ENCODE data around the gene LRCH1. TPM values are rescaled to one million over a fixed set of nuclear protein-coding genes. Genes with fewer than 3 reads are reported as not detected.

LRCH1 gene
- total and polyA plus RNA-seq, 2 of the 4 experiments (the other 2 are of a cell fraction), result 7.0 to 8.8 TPM

DNA sequence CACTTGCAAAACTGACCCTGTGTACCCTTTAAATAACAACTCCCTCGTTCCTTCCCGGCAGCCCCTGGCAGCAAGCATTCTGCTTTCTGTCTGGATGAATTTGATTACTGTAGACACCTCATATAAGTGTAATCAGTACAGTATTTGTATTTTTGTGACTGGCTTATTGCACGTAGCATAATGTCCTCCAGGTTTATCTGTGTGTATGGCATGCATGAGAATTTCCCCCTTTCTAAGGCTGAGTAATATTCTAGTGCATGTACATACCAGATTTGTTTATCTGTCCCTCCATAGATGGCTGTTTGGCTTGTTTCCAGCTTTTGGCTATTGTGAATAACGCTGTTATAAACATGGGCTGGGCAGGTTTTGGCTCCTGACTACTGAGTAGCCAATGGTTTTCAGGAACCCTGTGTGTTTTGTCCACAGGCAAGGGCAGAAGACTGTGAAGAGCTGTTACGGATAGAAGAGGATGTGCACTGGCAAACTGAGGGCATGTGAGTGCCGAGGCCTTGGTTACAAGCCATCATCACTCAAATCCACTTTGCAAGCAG is 146.0 kb downstream of the LRCH1 start:
- Histone ChIP-seq H2BK20ac (ENCODE audit: low read depth, low read length) (no peak overlapping the region), H3K27ac (ENCODE audit: insufficient read depth, low read length) (no peak overlapping the region), H3K9ac (ENCODE audit: low read depth, low read length) (no peak overlapping the region), H3K14ac (replicated peaks; ENCODE audit: low read depth, low read length) (peak overlapping the region; percentile 40; the same call in 1 of the 2 replicates), H3K4ac (ENCODE audit: low read depth, low read length) (peak overlapping the region; percentile 14; the same call in 1 of the 2 replicates), H3K27me3 (ENCODE audit: control insufficient read depth, insufficient read depth, low read length) (no peaks in the 10 kb centered on the region), H2BK5ac (ENCODE audit: low read depth, low read length, poor library complexity, severe bottlenecking) (no peak overlapping the region), H2AK5ac (ENCODE audit: low read depth, low read length) (no peak overlapping the region; the same call in 1 of the 2 replicates), H3K4me2 (ENCODE audit: low read depth, low read length) (no peak overlapping the region), H3K4me1 (ENCODE audit: control insufficient read depth, insufficient read depth, low read length) (peaks cover 4% of the 10 kb centered on the region; the same call in 1 of the 2 replicates), H4K5ac (ENCODE audit: low read depth, low read length) (no peak overlapping the region), H4K8ac (ENCODE audit: low read depth in 2 of 2, low read length in 2 of 2) (0 out of 4 replicates have a peak overlapping the region, but pooled peaks of 1 of the 2 experiments have one; percentile 39), H3K4me3 (ENCODE audit: insufficient read depth, low read depth, low read length) (no peak overlapping the region), H2AK9ac (replicated peaks; ENCODE audit: low read depth, low read length, poor library complexity) (no peak overlapping the region), H3K9me1 (ENCODE audit: insufficient read depth, low read length) (peaks cover 7% of the 10 kb centered on the region), H3K79me1 (ENCODE audit: low read depth in 1 of 2, low read length in 2 of 2) (peaks cover 0 to 10% of the 10 kb centered on the region in 2 experiments; a peak in 1 of 4 replicates), H4K20me1 (ENCODE audit: insufficient read depth, low read length) (no peaks in the 10 kb centered on the region), H2BK15ac (ENCODE audit: low read depth, low read length) (no peak overlapping the region), H3K23ac (ENCODE audit: low read depth, low read length) (no peak overlapping the region; the same call in 1 of the 2 replicates), H3K36me3 (ENCODE audit: control insufficient read depth, insufficient read depth, low read length) (peaks cover 24% of the 10 kb centered on the region), H4K91ac (ENCODE audit: insufficient read depth, low read depth, low read length) (no peak overlapping the region), H2BK120ac (ENCODE audit: low read depth, low read length) (no peak overlapping the region), H3K9me3 (ENCODE audit: control insufficient read depth, insufficient read depth, low read length) (no peaks in the 10 kb centered on the region), H2AFZ (replicated peaks; ENCODE audit: low read length, poor library complexity) (no peak overlapping the region), H3K18ac (ENCODE audit: low read depth, low read length) (no peak overlapping the region), H3K56ac (ENCODE audit: extremely low read depth, insufficient read depth, low read length) (no peak overlapping the region)
- intact Hi-C loops (cut with micrococcal nuclease), result no loop called here
- POLR2A ChIA-PET (ENCODE audit: unreplicated experiment), result no interaction called here
- ATAC-seq (ENCODE audit: low read depth) (peak; percentile 74), DNase-seq (peak; percentile 69)
- dilution Hi-C loops (cut with HindIII; ENCODE audit: low sequenced_read_pairs, unreplicated experiment), result no loop called here
- CTCF ChIA-PET, result no interaction called here
- 0% methylated on average over 1 of the region's 6 CpGs; no CpG with 5 or more reads in 1 of the 2 experiments for WGBS, 2 experiments (ENCODE audit: extremely low coverage in 2 of 2, insufficient read length in 1 of 2)
- TF ChIP-seq MXI1 (IDR thresholded peaks at IDR 0.05; ENCODE audit: borderline replicate concordance, low read depth, low read length) (no peak), MAZ (IDR thresholded peaks at IDR 0.05; ENCODE audit: borderline replicate concordance, low read depth, low read length) (no peak), CHD1 (IDR thresholded peaks at IDR 0.05; ENCODE audit: low read depth, low read length) (no peak), POLR2A (IDR thresholded peaks at IDR 0.05; ENCODE audit: low read depth, low read length) (no peak), SMC3 (IDR thresholded peaks at IDR 0.05; ENCODE audit: low read depth, low read length) (no peak), CEBPB (IDR thresholded peaks at IDR 0.05; ENCODE audit: low read depth, low read length) (no peak), MAFK (IDR thresholded peaks at IDR 0.05; ENCODE audit: low read depth, low read length) (no peak), ELK1 (IDR thresholded peaks at IDR 0.05; ENCODE audit: borderline replicate concordance, low read depth, low read length) (no peak), BHLHE40 (IDR thresholded peaks at IDR 0.05; ENCODE audit: low read depth, low read length) (no peak)
- BruUV-seq (replicated peaks), result no TSS peak
- in situ Hi-C loops (cut with MboI; ENCODE audit: low sequenced_read_pairs), result no loop called here
